D341Med (cell line): ENCODE data around the gene SMIM17.
"Not testable (repeated sequence)": the region's sequence is repeated elsewhere in the genome, so short reads cannot be mapped to it uniquely, and the experiment has no call there.

Source experiments
- DNase-seq: peaks from one replicate; pipeline ENCODE4 v3.0.0; 2012; ENCODE audit warnings: low spot score

The SMIM17 gene

DNA sequence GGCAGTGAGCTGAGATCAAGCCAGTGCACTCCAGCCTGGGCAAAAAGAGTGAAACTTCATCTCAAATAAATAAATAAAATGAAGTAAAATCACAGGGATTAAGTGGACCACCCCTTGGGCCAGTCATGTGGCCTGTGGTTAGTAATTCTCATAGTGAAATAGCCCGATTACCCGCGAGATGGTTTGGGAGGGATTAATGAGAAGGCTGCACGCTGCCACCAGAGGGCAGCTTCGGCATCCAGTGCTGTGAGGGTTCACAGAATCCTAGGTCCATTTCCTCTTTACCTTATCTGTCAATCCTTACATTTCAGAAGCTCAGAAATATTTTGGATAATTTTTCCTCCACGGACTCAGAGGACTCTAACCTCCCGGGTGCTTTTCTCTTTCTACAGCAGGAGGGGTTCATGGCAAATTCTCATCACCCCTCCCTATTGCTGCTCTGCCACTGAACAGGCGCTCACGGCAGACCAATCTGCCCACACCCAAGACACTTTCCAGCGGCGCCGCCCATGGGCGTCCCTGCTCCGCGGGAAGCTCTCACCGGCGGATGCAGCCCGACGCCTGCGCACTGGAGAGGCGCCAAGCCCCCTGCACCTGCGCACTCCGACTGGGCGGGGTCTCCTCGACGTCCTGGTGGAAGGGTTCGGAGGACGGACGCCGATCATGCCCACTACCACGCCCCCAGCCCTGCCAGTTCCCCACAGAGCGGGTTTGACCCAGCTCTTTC, 17.6 kb downstream of the SMIM17 start:
- DNase-seq: no peak

GRCh38 chr19:56661248-56661647, 18.3 kb downstream of the SMIM17 start:
- no peak for DNase-seq

- no peak for DNase-seq
Measured at GRCh38 chr19:56663931-56664500, 21.1 kb downstream of the SMIM17 start.

- DNase-seq: no peak
Measured at GRCh38 chr19:56664511-56664910, 21.6 kb downstream of the SMIM17 start.

- DNase-seq: no peak
Measured at GRCh38 chr19:56667311-56667870, 24.4 kb downstream of the SMIM17 start.

- DNase-seq: no peak
Measured at GRCh38 chr19:56668676-56669075, 25.7 kb downstream of the SMIM17 start.

DNA sequence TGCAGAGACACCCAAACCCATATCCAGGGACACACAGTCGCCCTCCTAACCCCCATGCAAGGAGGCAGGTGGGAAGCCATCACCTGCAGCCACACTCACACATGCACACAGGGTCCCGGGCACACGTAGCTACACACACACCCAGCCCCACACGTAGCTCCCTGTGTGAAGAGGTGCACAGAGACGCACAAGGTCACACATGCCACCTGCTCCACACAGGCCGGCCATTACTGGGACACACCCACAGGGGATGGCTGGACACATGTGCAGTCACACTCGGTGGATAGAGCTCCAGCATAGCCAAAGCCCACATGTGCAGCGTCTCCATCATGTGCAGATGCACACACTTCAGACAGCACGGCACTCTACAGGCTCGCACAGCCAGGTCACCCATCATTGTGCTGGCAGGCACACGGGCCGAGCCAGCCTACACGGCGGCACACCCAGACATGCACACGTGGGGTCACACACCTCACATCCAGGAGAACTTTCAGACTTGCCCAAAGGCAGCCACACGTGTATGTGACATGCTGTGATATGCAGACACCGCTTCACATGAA, 27.5 kb downstream of the SMIM17 start:
- DNase-seq: no peak

DNA sequence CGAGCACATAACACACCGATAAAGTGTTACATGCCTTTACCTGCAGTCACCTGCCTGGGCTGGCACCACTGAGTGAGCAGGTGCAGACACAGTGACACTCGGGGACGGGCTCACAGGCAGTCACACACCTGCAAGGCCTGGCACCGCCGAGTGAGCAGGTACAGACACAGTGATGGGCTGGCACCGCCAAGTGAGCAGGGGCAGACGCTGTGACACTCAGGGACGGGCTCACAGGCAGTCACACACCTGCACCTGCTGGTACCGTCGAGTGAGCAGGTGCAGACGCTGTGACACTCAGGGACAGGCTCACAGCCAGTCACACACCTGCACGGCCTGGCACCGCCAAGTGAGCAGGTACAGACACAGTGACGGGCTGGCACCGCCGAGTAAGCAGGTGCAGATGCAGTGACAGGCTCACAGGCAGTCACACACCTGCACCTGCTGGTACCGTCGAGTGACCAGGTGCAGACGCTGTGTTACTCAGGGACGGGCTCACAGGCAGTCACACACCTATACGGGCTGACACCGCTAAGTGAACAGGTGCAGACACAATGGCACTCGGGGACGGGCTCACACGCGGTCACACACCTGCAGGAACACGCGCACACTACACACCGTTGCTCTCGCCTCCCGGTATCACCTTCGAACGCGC, 28.1 kb downstream of the SMIM17 start:
- no peak for DNase-seq

GRCh38 chr19:56671613-56671994, 28.6 kb downstream of the SMIM17 start, which contains the start of gene ZNF835:
ZNF835 (minus strand) TSS chr19:56671757; CDS start chr19:56665198, 6,559 bp downstream.
- peak; percentile 93 for DNase-seq

- not testable (repeated sequence) for DNase-seq
Measured at GRCh38 chr19:56672610-56673009, 29.7 kb downstream of the SMIM17 start.

- DNase-seq: no peak
Measured at GRCh38 chr19:56678205-56678604, 35.2 kb downstream of the SMIM17 start.

- no peak for DNase-seq
Measured at GRCh38 chr19:56681702-56682101, 38.7 kb downstream of the SMIM17 start.

DNA sequence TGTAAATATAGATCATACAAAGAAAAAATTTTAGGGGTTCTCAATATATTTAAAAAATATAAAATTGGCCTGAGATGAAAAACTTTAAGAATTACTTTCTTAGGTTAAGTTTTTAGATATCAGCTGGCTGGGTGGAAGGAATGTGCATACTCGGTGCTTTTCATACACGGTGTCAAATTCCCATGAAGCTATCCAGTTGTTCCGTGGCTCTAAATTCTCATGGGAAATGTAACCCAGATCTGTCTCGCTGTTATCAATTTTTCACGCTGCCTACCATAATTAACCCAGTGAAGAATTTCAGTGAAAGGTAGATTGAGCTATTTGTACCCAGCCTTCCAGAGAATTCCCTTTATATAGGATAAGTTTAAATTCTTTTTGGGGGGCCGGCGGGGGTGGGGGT, 40.2 kb downstream of the SMIM17 start:
- no peak for DNase-seq

DNA sequence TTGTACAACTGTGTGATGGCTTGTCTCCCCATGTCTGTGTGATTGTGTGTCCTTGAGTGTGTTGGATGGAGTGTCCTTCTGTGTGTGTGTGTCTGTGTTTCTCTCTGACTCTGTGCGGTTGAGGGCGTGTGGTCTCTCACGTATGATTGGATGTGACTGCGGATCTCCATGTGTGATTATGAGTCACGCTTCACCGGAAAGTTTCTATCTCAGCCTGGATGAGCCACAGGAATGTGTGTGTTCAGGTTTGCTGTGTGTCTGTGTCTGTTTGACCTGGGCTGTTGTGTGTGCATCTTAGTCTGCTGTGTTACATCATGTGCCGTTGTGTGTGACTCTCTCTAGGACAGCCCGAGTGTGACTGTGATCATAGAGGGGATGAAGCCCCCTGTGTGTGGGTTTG, 44.1 kb downstream of the SMIM17 start:
- no peak for DNase-seq

DNA sequence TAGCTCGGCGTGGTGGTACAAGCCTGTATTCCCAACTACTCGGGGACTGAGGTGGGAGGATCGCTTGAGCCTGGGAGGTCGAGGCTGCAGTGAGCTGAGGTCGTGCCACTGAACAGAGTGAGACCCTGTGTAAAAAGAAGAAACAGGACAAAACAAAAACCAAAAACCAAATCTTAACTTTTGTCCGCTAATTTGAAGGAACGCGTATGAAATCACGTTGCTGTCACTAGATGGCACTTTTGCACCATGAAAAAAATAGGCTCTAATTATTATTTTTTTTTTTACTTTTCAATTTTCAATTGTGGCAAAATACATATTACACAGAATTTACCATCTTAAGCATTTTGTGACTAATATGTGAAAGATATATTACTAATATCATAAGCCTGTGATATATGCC, 46.2 kb downstream of the SMIM17 start:
- no peak for DNase-seq

- no peak for DNase-seq
Measured at GRCh38 chr19:56690670-56691069, 47.7 kb downstream of the SMIM17 start.

GRCh38 chr19:56692206-56692895, 49.4 kb downstream of the SMIM17 start:
- no peak for DNase-seq

DNA sequence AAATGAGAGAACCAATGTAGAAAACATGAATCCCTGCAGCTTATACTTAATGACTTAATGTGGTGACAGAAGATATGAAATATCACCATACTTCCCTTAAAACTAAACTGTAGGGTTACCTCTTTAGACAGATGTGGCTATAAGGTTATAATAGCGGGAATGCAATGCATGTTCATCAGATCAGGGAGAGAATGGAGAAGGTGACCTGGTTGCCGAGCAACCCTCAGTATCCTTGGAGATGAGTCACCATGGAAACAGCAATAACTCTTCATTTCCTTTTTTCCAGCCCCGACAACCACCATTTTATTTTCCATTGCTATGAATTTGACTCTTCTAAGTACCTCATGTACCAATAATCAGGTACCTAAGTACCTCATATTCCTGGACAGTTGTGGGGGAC, 56.6 kb downstream of the SMIM17 start:
- DNase-seq: no peak

- no peak for DNase-seq
Measured at GRCh38 chr19:56701895-56702294, 58.9 kb downstream of the SMIM17 start.

- no peak for DNase-seq
Measured at GRCh38 chr19:56705939-56706338, 63.0 kb downstream of the SMIM17 start.
